Myocyte (in vitro differentiated cells): ENCODE results near the gene GNB1L. TPM values are rescaled to one million over a fixed set of nuclear protein-coding genes. Genes with fewer than 3 reads are reported as not detected.

ENCODE experiments used
- DNase-seq: peaks from one replicate; pipeline ENCODE4 v3.0.0-alpha.2; 2012; ENCODE audit warnings: low read depth
- total RNA-seq: library from RNA; depleted of rRNA; stranded (reverse); fragments of >200 nt; gene quantifications from 2 replicates; pipeline ENCODE4 v1.2.3, GENCODE V29; 2014

Gene GNB1L
- total RNA-seq, 1 donor from 2014 or later, result 6.9 TPM

- DNase-seq, result peak; percentile 83
These were observed 23.1 kb upstream of the GNB1L start for GRCh38 chr22:19877626-19878339.

GRCh38 chr22:19876941-19877625 is 22.4 kb upstream of the GNB1L start:
- DNase-seq, result no peak

GRCh38 chr22:19876314-19876940 is 21.8 kb upstream of the GNB1L start:
- no peak for DNase-seq

- DNase-seq, result no peak
These were observed 21.0 kb upstream of the GNB1L start for GRCh38 chr22:19875531-19876313.

- no peak for DNase-seq
These were observed 20.4 kb upstream of the GNB1L start for GRCh38 chr22:19875061-19875530.

GRCh38 chr22:19874307-19875060 is 19.8 kb upstream of the GNB1L start:
- DNase-seq, result peak; percentile 91

GRCh38 chr22:19873960-19874306 is 19.3 kb upstream of the GNB1L start:
- no peak for DNase-seq

GRCh38 chr22:19873138-19873959 is 18.7 kb upstream of the GNB1L start:
- no peak for DNase-seq

- DNase-seq, result no peak
These were observed 18.1 kb upstream of the GNB1L start for GRCh38 chr22:19872779-19873137.

- DNase-seq, result no peak
These were observed 17.4 kb upstream of the GNB1L start for GRCh38 chr22:19871845-19872778.

- DNase-seq, result no peak
These were observed 16.6 kb upstream of the GNB1L start for GRCh38 chr22:19871023-19871844.

GRCh38 chr22:19870153-19871022 is 15.7 kb upstream of the GNB1L start:
- DNase-seq, result no peak

- no peak for DNase-seq
These were observed 15.0 kb upstream of the GNB1L start for GRCh38 chr22:19869497-19870152.

- DNase-seq, result no peak
These were observed 14.2 kb upstream of the GNB1L start for GRCh38 chr22:19868773-19869471.

GRCh38 chr22:19868333-19868732 is 13.7 kb upstream of the GNB1L start:
- no peak for DNase-seq

GRCh38 chr22:19867617-19868016 is 12.9 kb upstream of the GNB1L start:
- no peak for DNase-seq
